Transverse colon (tissue), 4 donors: ENCODE measurements around the gene CDK5RAP1.

Experiments used
- POLR2A ChIP-seq: fragments of 450-650 bp; IDR thresholded peaks from one replicate; pipeline ENCODE4 v1.6.1; 2016; ENCODE audit warnings: antibody characterized with exemption, mild to moderate bottlenecking, moderate library complexity
- POLR2AphosphoS5 ChIP-seq, 3 donors: sonication (generic); formaldehyde crosslinking; IDR thresholded peaks; one replicate each; pipeline ENCODE4 v1.6.1; 2016; ENCODE audit warnings: antibody characterized with exemption in 3 of 3
- TF ChIP-seq, protein P1 (sequence below), 5 experiments: fragments of 200-600 bp in 3 of 5; fragments of 450-650 bp in 2 of 5; sonication (generic) in 3 of 5; IDR thresholded peaks; 1 replicate in 2 of 5; 2 replicates in 3 of 5; pipeline ENCODE4 v1.5.1; 2016 to 2017; ENCODE audit warnings: antibody characterized with exemption in 5 of 5, inconsistent platforms in 3 of 5, mild to moderate bottlenecking in 2 of 5, moderate library complexity in 1 of 5

DNA sequence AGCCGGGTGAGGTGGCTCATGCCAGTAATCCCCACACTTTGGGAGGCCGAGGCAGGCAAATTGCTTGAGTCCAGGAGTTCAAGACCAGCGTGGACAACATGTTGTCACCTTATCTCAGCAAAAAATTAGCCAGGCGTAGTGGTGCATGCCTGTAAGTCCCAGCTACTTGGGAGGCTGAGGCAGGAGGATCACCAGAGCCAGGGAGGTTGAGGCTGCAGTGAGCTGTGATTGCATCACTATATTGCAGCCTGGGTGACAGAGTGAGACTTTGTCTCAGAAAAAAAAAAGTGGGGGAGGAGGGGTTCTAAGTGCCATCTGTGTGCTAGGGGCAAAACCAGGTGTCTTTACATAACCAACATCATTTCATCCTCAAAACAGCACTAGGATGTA lies 48.3 kb downstream of the CDK5RAP1 start:
- TF ChIP-seq, protein P1, sequence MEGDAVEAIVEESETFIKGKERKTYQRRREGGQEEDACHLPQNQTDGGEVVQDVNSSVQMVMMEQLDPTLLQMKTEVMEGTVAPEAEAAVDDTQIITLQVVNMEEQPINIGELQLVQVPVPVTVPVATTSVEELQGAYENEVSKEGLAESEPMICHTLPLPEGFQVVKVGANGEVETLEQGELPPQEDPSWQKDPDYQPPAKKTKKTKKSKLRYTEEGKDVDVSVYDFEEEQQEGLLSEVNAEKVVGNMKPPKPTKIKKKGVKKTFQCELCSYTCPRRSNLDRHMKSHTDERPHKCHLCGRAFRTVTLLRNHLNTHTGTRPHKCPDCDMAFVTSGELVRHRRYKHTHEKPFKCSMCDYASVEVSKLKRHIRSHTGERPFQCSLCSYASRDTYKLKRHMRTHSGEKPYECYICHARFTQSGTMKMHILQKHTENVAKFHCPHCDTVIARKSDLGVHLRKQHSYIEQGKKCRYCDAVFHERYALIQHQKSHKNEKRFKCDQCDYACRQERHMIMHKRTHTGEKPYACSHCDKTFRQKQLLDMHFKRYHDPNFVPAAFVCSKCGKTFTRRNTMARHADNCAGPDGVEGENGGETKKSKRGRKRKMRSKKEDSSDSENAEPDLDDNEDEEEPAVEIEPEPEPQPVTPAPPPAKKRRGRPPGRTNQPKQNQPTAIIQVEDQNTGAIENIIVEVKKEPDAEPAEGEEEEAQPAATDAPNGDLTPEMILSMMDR (IDR thresholded peaks at IDR 0.05) = no peak
- TF ChIP-seq POLR2A (no peak), POLR2AphosphoS5 (IDR thresholded peaks at IDR 0.05) (no peak)
